ENCODE results near the gene RPS19BP1. TPM values are rescaled to one million over a fixed set of nuclear protein-coding genes. Genes with fewer than 3 reads are reported as not detected.

Gene RPS19BP1
- total RNA-seq, 1 donor from 2014 or later = 34.8 TPM

- no peak for DNase-seq
These were observed 27.0 kb upstream of the RPS19BP1 start for GRCh38 chr22:39559456-39560105.

DNA sequence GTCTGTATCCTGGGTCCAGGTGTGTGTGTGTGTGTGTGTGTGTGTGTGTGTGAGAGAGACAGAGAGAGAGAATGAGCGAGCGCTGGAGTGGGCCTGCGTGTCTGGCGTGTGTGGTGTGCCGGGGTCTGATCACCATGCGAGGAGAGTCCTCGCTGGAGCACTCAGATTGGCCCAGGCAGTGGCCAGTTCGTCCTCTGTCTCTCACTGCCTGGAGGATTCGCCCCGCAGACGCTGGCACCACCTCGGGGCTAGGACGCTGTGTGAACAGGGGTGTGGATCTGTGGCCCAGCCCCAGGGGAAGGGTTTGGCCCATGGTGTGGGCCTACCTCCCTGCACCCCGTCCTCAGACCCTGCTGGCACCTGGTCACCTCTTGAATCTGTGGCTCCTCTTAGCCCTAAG lies 26.4 kb upstream of the RPS19BP1 start:
- no peak for DNase-seq

GRCh38 chr22:39558254-39558727 lies 25.7 kb upstream of the RPS19BP1 start:
- DNase-seq = no peak

DNA sequence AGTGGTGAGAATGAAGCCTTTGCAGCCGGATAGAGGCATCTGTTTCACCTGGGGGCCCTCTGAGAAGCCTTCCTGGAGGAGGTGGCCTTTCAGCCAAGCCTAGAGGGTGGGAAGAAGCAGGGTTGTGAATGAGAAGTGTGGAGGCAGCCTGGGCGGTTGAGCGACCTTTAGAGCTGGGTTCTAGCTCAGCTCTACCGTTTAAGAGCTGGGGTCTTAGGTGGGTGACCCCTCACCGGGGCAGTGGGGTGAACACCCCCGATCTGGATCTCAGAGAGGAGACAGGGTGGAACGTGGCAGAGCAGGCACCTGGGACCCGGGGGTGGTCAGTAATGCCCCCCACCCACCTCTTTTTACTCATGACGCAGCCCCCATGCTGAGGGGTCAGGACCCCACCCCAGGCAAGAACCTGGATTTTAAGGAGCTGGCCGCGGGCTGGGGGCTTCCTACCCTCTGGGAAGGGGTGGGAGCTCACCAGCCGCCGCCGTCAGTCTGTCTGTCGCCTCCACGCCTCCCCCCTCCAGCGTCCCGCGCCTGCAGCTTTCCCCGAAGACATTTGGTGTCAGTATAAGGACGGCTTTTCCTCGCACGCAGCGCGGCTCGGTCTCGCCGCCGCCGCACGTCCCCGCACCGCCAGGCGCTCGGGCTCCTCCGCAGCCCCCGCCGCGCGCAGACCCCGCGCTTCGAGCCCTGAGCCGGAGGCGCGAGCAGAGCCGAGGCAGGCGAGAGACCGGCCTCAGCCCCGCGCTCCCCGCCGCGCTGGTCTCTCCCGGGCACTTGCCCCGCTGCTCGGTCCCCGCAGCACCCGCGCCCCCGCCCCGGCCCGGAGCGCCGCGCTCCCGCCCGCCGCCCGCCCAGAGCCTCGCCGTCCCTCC lies 24.7 kb upstream of the RPS19BP1 start:
- peak; percentile 44 for DNase-seq

DNA sequence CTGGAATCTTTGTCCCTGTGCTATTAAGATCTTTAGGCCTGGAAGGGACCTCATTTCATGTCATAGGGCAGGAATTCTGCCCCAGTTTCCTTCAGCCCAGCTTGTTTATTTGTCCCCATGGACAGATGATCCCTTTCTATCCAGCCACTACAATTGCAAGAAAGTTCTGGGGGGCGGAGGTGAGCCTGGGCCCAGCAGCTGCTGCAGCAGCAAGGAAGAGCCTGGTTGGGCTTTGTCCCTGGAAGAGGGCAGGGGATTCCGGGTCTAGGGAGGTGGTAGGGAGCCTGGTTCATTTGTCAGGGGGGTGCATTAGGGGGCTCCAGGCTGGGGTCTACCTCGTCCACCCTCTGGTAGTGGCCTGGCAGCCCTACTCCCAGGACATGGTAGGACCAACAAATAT lies 21.6 kb upstream of the RPS19BP1 start:
- DNase-seq = no peak

DNA sequence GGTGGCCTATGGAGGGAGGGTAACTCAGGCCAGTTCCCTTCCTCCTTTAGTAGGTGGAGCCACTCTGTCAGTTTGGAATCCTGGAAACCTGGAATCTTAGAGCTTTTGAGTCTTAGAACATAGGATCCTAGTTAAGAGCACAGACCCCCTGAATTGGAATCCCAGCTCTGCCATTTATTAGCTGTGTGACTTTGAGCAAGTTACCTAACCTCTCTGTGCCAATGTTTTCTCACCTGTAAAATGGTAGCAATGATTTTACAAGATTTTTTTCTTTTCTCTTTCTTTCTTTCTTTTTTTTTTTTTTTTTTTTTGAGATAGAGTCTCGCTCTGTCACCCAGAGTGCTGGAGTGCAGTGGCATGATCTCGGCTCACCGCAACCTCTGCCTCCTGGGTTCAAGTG lies 20.9 kb upstream of the RPS19BP1 start:
- DNase-seq = no peak

DNA sequence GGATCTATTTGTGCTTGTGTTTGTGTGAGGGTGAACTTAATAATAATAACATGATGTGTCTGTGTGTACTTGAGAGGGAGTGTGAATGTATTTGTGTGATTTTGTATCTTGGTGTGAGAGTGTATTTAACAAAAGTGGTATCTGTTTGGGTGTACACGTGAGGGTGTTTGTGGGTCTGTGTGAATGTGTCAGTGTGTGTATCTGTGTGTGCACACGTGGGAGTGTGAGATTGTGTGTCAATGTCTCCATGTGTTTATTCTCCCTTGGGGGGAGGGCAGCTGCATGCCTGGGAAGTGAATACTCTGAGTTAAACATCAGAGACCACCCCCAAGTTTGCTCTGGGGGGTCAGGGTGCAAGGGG lies 15.0 kb upstream of the RPS19BP1 start:
- DNase-seq = no peak

DNA sequence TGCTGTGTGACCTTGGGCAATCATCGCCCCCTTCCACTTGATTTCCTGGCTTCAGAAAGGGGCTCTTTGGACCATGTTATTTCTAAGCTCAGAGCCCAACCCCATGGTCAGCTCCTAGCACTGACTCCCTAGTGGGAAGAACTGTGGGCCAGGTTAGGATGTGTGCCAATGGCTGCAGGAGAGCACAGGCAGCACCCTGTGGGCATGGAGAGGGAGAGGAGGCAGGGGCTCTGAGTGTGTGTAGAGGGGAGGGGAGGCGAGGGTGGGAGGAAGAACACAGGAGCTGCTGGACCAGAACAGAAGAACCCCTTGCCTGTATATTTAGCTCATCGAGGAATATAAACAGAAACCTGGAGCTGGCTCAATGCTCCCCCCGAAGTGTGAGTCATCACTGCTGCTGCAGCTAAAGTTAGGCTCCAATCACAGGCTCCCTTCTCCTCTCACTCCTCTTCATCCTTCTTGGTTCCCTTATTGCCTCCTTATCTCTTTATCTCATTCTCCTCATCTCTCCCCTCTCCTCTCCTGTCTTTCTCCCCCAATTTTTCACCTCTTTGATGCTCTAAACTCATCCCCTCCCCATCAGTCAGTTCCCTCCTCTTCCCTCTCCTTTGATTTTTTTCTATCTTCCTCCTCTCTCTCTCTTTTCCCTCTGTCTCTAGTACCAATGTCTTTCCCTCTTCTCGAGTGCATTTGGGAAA lies 14.5 kb upstream of the RPS19BP1 start:
- DNase-seq = no peak

DNA sequence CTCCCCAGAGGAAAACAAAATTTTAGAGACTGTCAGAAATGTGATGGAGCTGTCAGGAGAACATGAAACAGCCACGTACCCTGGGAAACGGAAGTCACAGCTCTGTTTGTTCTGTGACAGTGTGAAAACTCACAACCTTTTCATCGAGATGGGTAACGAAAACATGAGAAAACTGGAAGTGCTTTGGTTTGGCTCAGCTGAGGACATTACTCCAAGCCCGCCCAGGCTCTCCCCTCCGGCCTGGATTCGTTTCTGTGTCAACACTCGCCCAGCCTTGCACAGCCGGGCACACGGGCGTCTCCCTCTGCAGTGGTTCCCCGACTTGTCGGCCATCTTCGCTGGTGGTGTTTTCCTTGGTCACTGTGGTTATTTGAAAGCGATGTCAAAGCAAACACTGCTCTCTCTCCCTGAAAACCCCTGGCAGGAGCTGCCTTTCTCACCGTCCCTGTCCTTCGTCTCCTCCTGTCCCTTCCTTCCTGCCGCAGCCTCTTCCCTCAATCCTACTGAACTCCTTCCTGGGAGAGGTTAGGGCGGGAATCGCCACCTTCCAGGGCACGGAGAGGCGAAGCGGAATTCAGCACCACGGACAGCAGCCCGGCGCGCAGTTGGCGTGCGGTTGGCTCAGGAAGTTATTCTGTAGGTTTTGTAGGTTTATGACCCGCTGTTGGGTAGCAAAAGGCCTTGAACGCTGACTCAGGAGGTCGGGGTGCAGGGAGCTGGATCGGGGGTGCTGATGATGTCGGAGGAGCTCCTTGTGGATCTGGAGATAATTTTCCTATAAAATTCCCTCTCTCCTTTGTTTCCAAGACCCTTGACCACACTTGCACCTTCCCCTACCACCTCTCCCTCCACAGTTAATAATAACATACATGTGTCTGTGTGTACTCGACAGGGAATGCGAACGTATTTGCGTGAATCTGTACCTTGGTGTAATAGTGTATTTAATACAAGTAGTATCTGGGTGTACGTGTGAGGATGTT lies 13.1 kb upstream of the RPS19BP1 start:
- DNase-seq = peak; percentile 82

GRCh38 chr22:39543095-39543494 lies 10.5 kb upstream of the RPS19BP1 start:
- peak; percentile 42 for DNase-seq

GRCh38 chr22:39537975-39538374 lies 5.4 kb upstream of the RPS19BP1 start:
- no peak for DNase-seq

DNA sequence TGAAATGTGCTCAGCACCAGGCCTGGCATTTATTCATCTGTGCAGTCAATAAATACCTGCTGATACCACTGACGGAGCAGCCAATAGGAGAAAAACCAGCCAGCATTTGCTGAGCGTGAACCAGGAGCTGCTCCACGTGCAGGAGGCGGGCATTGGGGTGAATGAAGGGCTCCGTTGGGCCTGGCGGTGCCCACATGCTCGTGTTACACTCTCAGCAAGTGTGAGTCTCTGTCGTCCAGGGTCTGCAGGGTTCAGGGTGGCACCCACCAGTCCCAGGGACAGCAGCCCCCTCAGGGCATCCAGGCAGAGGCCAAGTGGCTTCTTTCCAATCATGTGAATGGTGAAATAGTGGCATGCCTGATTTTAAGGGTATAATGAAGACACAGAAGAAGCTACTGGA lies 4.2 kb upstream of the RPS19BP1 start:
- no peak for DNase-seq

DNA sequence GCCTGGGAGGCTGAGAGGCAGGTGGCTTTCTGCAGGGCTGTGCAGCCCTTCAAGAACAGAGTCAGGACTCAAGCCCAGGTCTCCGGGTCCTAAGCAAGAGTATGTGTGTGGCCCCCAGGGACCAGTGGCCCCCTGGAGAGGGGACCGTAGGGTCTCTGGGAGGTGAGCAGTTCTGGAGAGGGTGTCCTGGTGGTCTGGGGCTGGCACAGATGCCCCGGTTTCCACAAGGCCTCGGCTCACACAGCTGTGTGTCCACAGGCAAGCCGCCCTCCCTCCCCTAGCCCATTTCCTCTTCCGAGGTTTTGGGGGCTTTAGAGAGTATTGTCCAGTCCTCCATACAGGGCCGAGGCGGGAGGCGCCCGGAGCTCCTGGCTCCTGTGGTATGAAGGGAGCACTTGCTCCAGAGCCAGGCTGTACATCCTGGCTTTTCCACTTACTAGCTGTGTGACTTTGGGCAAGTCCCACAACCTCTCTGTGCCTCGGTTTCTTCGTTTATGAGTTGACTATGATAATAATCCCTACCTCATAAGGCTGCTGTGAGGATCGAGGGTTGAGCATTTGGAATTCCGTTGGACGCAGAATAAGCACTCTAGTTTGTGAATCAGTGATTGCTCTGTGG lies 3.4 kb upstream of the RPS19BP1 start:
- no peak for DNase-seq

DNA sequence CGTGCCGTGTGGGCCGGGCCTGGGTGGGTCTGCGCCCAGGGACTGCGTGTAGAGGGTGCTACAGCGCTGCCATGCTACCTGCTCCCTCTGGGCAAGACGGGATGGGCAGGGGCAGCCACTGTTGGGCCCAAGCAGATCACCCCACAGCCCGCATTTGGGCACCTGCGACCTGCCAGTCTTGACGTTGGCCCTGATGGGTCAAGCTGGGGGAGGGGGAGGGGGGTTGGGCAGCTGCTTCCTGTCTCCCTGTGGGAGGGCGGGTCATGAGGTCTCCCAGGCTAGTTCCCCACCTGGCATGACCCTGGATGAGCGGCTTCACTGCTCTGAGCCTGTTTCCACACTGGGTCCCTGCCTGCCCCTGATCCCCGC lies 2.8 kb upstream of the RPS19BP1 start:
- DNase-seq = no peak

DNA sequence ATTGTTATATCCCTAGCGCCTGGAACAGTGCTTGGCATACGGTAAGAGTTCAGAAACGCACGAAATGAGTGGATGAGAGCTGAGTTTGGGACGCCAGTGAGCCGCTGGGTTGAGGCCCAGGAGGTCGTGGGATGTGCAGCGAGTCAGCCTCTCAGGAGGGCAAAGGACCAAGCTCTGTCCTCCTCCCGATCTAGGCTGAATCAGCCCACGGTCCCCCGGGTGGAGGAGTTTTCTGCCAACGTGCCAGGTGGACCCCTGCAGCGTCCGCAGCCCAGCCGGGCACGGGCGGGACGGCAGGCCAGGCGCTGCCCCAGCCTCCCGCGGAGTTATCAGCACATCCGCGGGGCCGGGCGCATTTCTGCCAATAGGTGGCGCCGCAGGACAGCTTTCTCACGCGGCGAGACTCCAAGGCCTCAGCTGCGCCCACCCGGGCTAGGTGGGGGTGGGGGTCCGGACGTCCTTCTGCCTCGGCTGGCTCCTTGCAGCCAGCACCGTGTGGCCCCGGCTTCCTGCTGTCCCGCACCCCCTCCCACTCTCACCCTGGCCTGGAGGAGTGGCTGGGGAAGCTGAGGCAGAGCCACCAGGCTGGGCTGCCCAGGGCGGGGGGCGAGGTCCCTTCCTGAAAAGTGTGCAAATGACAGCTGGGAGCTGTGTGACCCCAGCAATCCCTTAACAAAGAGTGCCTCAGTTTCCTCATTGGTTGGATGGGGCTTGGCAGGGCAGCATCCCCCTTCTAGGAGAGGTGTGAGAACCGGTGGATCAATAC lies 2.2 kb upstream of the RPS19BP1 start:
- DNase-seq = peak; percentile 90

GRCh38 chr22:39534092-39534506 lies 1.6 kb upstream of the RPS19BP1 start:
- no peak for DNase-seq

DNA sequence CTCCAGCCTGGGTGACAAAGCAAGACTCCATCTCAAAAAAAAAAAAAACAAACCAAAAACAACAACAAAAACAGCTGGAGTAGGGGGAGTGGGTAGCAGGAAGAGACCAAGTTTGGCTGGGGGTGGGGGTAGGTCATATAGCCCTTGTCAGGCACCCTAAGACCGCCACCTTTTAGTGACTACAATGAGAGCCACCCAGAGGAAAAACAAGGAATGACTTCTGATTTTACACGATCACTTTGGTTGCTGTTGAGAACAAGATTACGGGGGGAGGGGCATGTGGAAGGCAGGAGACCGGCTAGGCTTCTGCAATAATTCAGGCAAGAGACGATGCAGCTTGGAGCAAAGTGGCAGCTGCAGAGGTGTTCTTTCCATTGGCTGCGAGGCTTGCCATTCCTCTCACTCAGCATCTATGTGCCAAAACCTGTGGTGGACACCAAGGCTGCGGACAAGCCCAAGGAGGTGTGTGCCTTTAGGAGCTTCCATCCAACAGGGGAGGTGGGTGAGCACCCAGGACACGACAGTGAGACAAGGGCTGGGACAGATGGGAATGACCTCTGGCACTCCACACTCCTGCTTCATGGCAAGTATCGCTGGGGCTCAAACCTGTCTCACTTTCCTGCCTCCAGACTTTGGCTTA lies 1.7 kb downstream of the RPS19BP1 start:
- no peak for DNase-seq

GRCh38 chr22:39530116-39530515 lies 2.4 kb downstream of the RPS19BP1 start:
- no peak for DNase-seq

- no peak for DNase-seq
These were observed 3.1 kb downstream of the RPS19BP1 start for GRCh38 chr22:39529487-39529851.

All from tongue (tissue), 2 donors.